IMR-90 (cell line): ENCODE results near the gene SLX4IP. TPM values are rescaled to one million over a fixed set of nuclear protein-coding genes. Genes with fewer than 3 reads are reported as not detected.

Experiments
- ATAC-seq: fragments of 200-7000 bp; cut with Tn5 transposase; 2 replicates; pipeline ENCODE4 v1.9.1; 2020; ENCODE audit warnings: low read depth, mild to moderate bottlenecking, moderate library complexity
- BruUV-seq: library from RNA; stranded (reverse); fragments of 400-500 nt; replicated peaks from 2 replicates; lab custom pipeline; 2021; lab: Mats Ljungman, UMichigan
- CTCF ChIA-PET: fragments of 300-600 bp; formaldehyde crosslinking; extraction: SDS; loops from one replicate; lab custom pipeline; 2021; ENCODE audit warnings: antibody characterized with exemption; lab: Yijun Ruan, JAX
- POLR2A ChIA-PET: fragments of 300-600 bp; sonication (Branson Sonifier 250); formaldehyde crosslinking; loops from one replicate; lab custom pipeline; 2022; ENCODE audit warnings: antibody characterized with exemption; ENCODE audit not compliant: unreplicated experiment; lab: Charles Lee
- DNase-seq: peaks from one replicate; pipeline ENCODE4 v3.0.0; 2013
- H2AFZ ChIP-seq: replicated peaks from 2 replicates; pipeline ENCODE3; 2013; ENCODE audit warnings: low read length, mild to moderate bottlenecking; ENCODE audit not compliant: poor library complexity
- H2AK5ac ChIP-seq: 2 replicates; pipeline ENCODE4 v1.6.1; 2013; ENCODE audit warnings: low read depth, low read length, inconsistent platforms
- H2AK9ac ChIP-seq: replicated peaks from 2 replicates; pipeline ENCODE3; 2013; ENCODE audit warnings: mild to moderate bottlenecking, low read depth, low read length, moderate library complexity; ENCODE audit not compliant: poor library complexity
- H2BK120ac ChIP-seq: 2 replicates; pipeline ENCODE4 v1.6.1; 2013; ENCODE audit warnings: low read depth, low read length, inconsistent platforms
- H2BK15ac ChIP-seq: 3 replicates; pipeline ENCODE4 v1.6.1; 2013; ENCODE audit warnings: low read depth, low read length, inconsistent platforms
- H2BK20ac ChIP-seq: 2 replicates; pipeline ENCODE4 v1.6.1; 2013; ENCODE audit warnings: low read depth, mild to moderate bottlenecking, inconsistent platforms, low read length, moderate library complexity
- H2BK5ac ChIP-seq: 2 replicates; pipeline ENCODE4 v1.6.1; 2013; ENCODE audit warnings: mild to moderate bottlenecking, low read depth, low read length, inconsistent platforms; ENCODE audit not compliant: poor library complexity, severe bottlenecking
- H3K14ac ChIP-seq: replicated peaks from 2 replicates; pipeline ENCODE4 v1.6.1; 2013; ENCODE audit warnings: low read depth, low read length, inconsistent platforms
- H3K18ac ChIP-seq: 2 replicates; pipeline ENCODE4 v1.6.1; 2013; ENCODE audit warnings: low read depth, low read length, control low read depth
- H3K23ac ChIP-seq: 2 replicates; pipeline ENCODE4 v1.6.1; 2013; ENCODE audit warnings: low read depth, low read length, inconsistent platforms
- H3K27ac ChIP-seq: 2 replicates; pipeline ENCODE4 v1.5.1; 2013; ENCODE audit warnings: mild to moderate bottlenecking, control low read depth, low read length; ENCODE audit not compliant: insufficient read depth
- H3K27me3 ChIP-seq: 2 replicates; pipeline ENCODE4 v1.6.1; 2013; ENCODE audit warnings: low read length; ENCODE audit not compliant: control insufficient read depth, insufficient read depth
- H3K36me3 ChIP-seq: 2 replicates; pipeline ENCODE4 v1.6.1; 2013; ENCODE audit warnings: low read length, mixed read lengths; ENCODE audit not compliant: control insufficient read depth, insufficient read depth
- H3K4ac ChIP-seq: 2 replicates; pipeline ENCODE4 v1.6.1; 2013; ENCODE audit warnings: low read depth, low read length, inconsistent platforms
- H3K4me1 ChIP-seq: 2 replicates; pipeline ENCODE4 v1.6.1; 2013; ENCODE audit warnings: low read length, mixed read lengths; ENCODE audit not compliant: control insufficient read depth, insufficient read depth
- H3K4me2 ChIP-seq: 2 replicates; pipeline ENCODE4 v1.6.1; 2013; ENCODE audit warnings: low read depth, mild to moderate bottlenecking, control low read depth, low read length, moderate library complexity
- H3K4me3 ChIP-seq: 2 replicates; pipeline ENCODE4 v1.5.1; 2013; ENCODE audit warnings: low read depth, mild to moderate bottlenecking, control low read depth, low read length, moderate library complexity; ENCODE audit not compliant: insufficient read depth
- H3K56ac ChIP-seq: 2 replicates; pipeline ENCODE4 v1.6.1; 2013; ENCODE audit warnings: low read length, inconsistent platforms; ENCODE audit not compliant: insufficient read depth; ENCODE audit errors: extremely low read depth
- H3K79me1 ChIP-seq, 2 experiments: 2 replicates each; pipeline ENCODE4 v1.6.1; 2013; ENCODE audit warnings: low read length in 2 of 2, inconsistent platforms in 1 of 2, low read depth in 1 of 2
- H3K9ac ChIP-seq: 2 replicates; pipeline ENCODE4 v1.6.1; 2013; ENCODE audit warnings: low read depth, low read length, control low read depth
- H3K9me1 ChIP-seq: 2 replicates; pipeline ENCODE4 v1.6.1; 2013; ENCODE audit warnings: low read length, inconsistent platforms; ENCODE audit not compliant: insufficient read depth
- H3K9me3 ChIP-seq: 2 replicates; pipeline ENCODE4 v1.6.1; 2013; ENCODE audit warnings: low read length; ENCODE audit not compliant: control insufficient read depth, insufficient read depth
- H4K20me1 ChIP-seq: 2 replicates; pipeline ENCODE4 v1.6.1; 2013; ENCODE audit warnings: low read length, inconsistent platforms; ENCODE audit not compliant: insufficient read depth
- H4K5ac ChIP-seq: 2 replicates; pipeline ENCODE4 v1.6.1; 2013; ENCODE audit warnings: mild to moderate bottlenecking, low read depth, low read length, control low read depth
- H4K8ac ChIP-seq, 2 experiments: 2 replicates each; pipeline ENCODE4 v1.6.1; 2013; ENCODE audit warnings: low read depth in 2 of 2, low read length in 2 of 2, control low read depth in 1 of 2, inconsistent platforms in 1 of 2
- H4K91ac ChIP-seq: 2 replicates; pipeline ENCODE4 v1.6.1; 2013; ENCODE audit warnings: low read depth, low read length, inconsistent platforms; ENCODE audit not compliant: insufficient read depth
- MXI1 ChIP-seq: IDR thresholded peaks from 2 replicates; pipeline ENCODE4 v1.6.1; 2012; ENCODE audit warnings: low read depth, mild to moderate bottlenecking, low read length, moderate library complexity, borderline replicate concordance
- RAD21 ChIP-seq: IDR thresholded peaks from 2 replicates; pipeline ENCODE4 v1.6.1; 2012; ENCODE audit warnings: low read length, improper control_type of control experiment
- SMC3 ChIP-seq: fragments of 150-350 bp; IDR thresholded peaks from 2 replicates; pipeline ENCODE4 v1.6.1; 2016; ENCODE audit warnings: low read depth, mild to moderate bottlenecking, antibody characterized with exemption, low read length, moderate library complexity
- WGBS, 2 experiments: methylation state at CpG; one replicate each; pipeline versions ENCODE4 v1.1.5 to v1.1.7; 2013; ENCODE audit warnings: missing lambda C conversion rate in 2 of 2; ENCODE audit not compliant: insufficient read length in 1 of 2; ENCODE audit errors: extremely low coverage in 2 of 2; 5-methylcytosine and 5-hydroxymethylcytosine counted together
- dilution Hi-C: fragments of 300-500 bp; cut with HindIII; formaldehyde crosslinking; loops from one replicate; pipeline ENCODE4 v1.14.3; 2018; ENCODE audit warnings: low sequenced_read_pairs; ENCODE audit not compliant: unreplicated experiment
- in situ Hi-C: fragments of 300-500 bp; cut with MboI; formaldehyde crosslinking; loops from 3 replicates; pipeline ENCODE4 v1.14.3; 2019; ENCODE audit warnings: low sequenced_read_pairs, inconsistent platforms, mixed read lengths
- intact Hi-C: fragments of 100-400 bp; cut with micrococcal nuclease; formaldehyde crosslinking; loops from 2 replicates; pipeline ENCODE4 v1.10.0; 2022
- polyA plus RNA-seq, 3 experiments: library from polyadenylated mRNA; depleted of rRNA; stranded (reverse); fragments of >200 nt; gene quantifications; 2 replicates each; pipeline ENCODE4 v1.2.3, GENCODE V29; 2012; ENCODE audit warnings: low replicate concordance in 1 of 3
- total RNA-seq: library from RNA; depleted of rRNA; stranded (reverse); fragments of >200 nt; gene quantifications from 2 replicates; pipeline ENCODE4 v1.2.3, GENCODE V29; 2012

SLX4IP gene
- total and polyA plus RNA-seq, 2 of the 4 experiments (the other 2 are of a cell fraction): 1.3 to 5.9 TPM

DNA sequence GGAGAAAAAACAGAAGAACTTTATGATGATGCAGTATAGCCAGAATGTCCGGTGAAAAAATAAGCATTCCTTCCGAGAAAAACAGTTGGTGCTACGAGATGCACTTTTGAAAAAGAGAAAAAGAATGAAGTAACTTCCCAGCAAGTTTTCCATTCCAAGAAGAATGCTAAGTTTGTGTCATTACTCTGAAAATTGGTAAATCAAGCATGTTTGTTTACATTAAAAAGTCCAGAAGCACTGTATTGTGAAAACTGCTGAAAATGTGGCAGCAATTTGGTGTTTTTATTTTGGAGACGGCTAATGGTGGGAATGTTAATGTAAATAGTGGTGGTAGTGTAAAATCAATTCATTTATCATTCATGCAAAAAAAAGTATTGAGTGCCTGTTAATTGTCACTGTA is 47.4 kb upstream of the SLX4IP start:
- no peak overlapping the region for H2AK9ac ChIP-seq
- no peaks in the 10 kb centered on the region for H3K79me1 ChIP-seq
- H2AK5ac ChIP-seq: no peak overlapping the region
- H3K4ac ChIP-seq: no peak overlapping the region
- POLR2A ChIA-PET: no interaction called here
- CTCF ChIA-PET: no interaction called here
- H2BK15ac ChIP-seq: no peak overlapping the region
- no peak overlapping the region for H3K4me2 ChIP-seq
- no peak overlapping the region for H2BK20ac ChIP-seq
- H3K9me3 ChIP-seq: peaks cover 2% of the 10 kb centered on the region; the same call in 1 of the 2 replicates
- no CpG with 5 or more reads among the region's 4 CpGs for WGBS, 2 experiments
- H3K23ac ChIP-seq: no peak overlapping the region
- no peak overlapping the region for H3K56ac ChIP-seq
- H3K9ac ChIP-seq: no peak overlapping the region
- intact Hi-C loops: loop anchor here (2.0 kb wide), 1 partner anchor 31 kb away; no protein-coding TSS in a partner anchor
- no peak overlapping the region for H4K91ac ChIP-seq
- no peak overlapping the region for H3K18ac ChIP-seq
- in situ Hi-C loops: no loop called here
- no peak overlapping the region for H3K4me3 ChIP-seq
- H3K4me1 ChIP-seq: peaks cover 2% of the 10 kb centered on the region; the same call in 1 of the 2 replicates
- no peak for TF ChIP-seq RAD21
- no peak for TF ChIP-seq SMC3
- no peak for TF ChIP-seq MXI1
- H2BK120ac ChIP-seq: no peak overlapping the region
- H3K14ac ChIP-seq: no peak overlapping the region
- H4K20me1 ChIP-seq: no peaks in the 10 kb centered on the region
- H4K5ac ChIP-seq: no peak overlapping the region
- ATAC-seq (no peak; the same call in 1 of the 2 replicates), DNase-seq (no peak)
- H2BK5ac ChIP-seq: no peak overlapping the region
- no peak overlapping the region for H2AFZ ChIP-seq
- no peak overlapping the region for H3K27ac ChIP-seq
- BruUV-seq: no TSS peak
- dilution Hi-C loops: no loop called here
- no peaks in the 10 kb centered on the region for H3K36me3 ChIP-seq
- no peak overlapping the region for H4K8ac ChIP-seq
- no peaks in the 10 kb centered on the region for H3K9me1 ChIP-seq
- H3K27me3 ChIP-seq: no peaks in the 10 kb centered on the region
